VCaP (cell line): ENCODE results near the gene PHACTR1.

Experiments used
- H3K27ac ChIP-seq: fragments of 450-650 bp; 2 replicates; pipeline ENCODE4 v1.5.1; 2017
- CTCF ChIP-seq: fragments of 450-650 bp; conservative IDR thresholded peaks from 2 replicates; pipeline ENCODE4 v1.5.1; 2017; ENCODE audit warnings: mild to moderate bottlenecking, moderate library complexity

Gene PHACTR1

GRCh38 chr6:13296536-13296997 lies 580.0 kb downstream of the PHACTR1 start:
- no peak overlapping the region for H3K27ac ChIP-seq
- no peak for TF ChIP-seq CTCF

DNA sequence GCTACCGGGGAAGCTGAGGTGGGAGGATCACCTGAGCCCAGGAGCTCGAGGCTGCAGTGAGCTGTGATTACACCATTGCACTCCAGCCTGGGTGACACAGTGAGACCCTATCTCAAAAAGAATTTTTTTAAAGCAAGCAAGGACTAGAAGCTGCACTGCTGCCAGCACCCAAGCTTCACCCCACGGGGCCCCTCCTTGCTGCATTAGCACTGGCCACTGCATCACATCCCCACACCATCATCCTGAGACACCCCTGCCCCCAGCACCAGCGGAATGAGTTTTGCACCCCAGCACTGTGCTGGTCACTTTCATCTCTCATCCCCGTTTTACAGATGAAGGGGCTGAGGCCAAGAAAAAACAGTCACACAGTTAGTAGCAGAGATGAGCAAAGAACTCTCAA lies 580.8 kb downstream of the PHACTR1 start:
- H3K27ac ChIP-seq = no peak overlapping the region
- TF ChIP-seq CTCF = no peak

GRCh38 chr6:13298446-13298845 lies 581.9 kb downstream of the PHACTR1 start:
- TF ChIP-seq CTCF = no peak
- no peak overlapping the region for H3K27ac ChIP-seq

DNA sequence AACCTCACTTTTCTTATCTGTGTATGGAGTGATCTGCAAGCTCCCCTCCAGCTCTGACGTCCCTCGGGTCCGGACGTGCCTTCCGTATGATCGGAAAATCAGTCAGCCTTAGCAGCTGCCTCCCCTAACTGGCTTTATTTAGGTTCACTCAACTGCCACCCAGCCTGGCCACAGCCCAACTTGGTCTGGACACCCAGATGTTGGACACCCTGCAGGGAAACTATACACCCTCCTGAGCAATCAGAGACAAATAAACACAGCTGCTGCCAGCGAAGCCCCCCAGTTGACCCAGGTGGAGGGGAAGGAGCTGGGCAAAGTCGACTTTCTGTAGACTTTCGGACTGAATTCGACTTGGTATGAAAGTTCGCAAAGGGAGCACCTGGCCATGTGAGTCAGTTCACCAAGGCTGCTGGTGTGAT lies 582.8 kb downstream of the PHACTR1 start:
- TF ChIP-seq CTCF = no peak
- no peak overlapping the region for H3K27ac ChIP-seq

- H3K27ac ChIP-seq = no peak overlapping the region
- TF ChIP-seq CTCF = no peak
These were observed 583.4 kb downstream of the PHACTR1 start for GRCh38 chr6:13299918-13300317.

DNA sequence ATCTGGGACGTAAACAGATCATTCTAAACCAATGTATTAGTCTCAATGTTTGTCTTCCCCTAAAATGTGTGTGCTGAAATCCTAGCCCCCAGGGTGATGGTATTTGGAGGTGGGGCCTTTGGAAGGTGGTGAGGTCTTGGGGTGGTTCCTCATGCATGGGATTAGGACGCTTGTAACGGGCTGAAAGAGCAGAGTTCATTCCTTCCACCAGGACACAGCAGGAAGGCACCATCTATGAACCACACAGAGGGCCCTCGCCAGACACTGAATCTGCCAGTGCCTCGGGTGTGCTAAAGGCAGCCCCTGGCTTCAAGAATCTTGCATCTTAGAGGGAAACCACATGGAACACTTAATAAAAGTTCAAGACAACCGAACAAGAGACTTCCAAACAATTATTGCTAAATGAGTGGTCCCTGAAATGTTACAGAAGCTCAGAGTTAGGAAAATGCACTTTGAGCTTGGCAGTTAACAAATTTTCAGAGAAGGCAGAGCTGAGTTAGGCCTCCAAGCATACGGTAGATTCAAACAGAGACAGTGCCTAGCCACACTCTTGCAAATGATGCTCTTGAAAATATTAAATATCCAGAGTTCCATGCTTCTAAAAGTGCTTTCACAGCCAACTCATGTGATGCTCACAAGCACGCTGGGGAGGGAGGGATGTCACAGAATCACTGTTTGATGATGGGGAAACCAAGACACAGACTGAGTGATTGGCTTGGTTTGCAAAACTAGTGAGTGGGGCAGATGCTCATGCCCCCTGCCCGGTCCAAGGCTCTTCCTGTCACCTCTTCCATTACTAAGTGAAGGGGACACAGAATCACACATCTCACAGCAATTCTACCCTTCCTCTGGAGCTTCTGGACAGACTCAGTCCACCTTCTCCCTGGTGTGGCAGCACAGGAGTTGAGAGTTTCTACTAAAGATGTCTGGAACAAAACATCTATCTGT lies 584.4 kb downstream of the PHACTR1 start:
- TF ChIP-seq CTCF = no peak
- no peak overlapping the region for H3K27ac ChIP-seq

- H3K27ac ChIP-seq = no peak overlapping the region
These were observed 585.7 kb downstream of the PHACTR1 start for GRCh38 chr6:13302291-13302690.

More at GRCh38 chr6:13302291-13302690, 585.7 kb downstream of the PHACTR1 start:
- no peak for TF ChIP-seq CTCF
